Mammary epithelial cell (primary cell): ENCODE data around the gene CCDC92B.

Experiments used
- CTCF ChIP-seq, 2 donors: IDR thresholded peaks in 1 of 2; conservative IDR thresholded peaks in 1 of 2; 2 replicates each; pipeline ENCODE4 v1.5.1; 2011 to 2012; ENCODE audit warnings: inconsistent platforms in 2 of 2, low read length in 2 of 2, mild to moderate bottlenecking in 2 of 2, control low read depth in 1 of 2, low read depth in 1 of 2; ENCODE audit not compliant: insufficient read depth in 1 of 2; ENCODE audit errors: extremely low read depth in 1 of 2
- EZH2 ChIP-seq: IDR thresholded peaks from 2 replicates; pipeline ENCODE4 v1.6.1; 2012; ENCODE audit warnings: low read length, inconsistent platforms, borderline replicate concordance

DNA sequence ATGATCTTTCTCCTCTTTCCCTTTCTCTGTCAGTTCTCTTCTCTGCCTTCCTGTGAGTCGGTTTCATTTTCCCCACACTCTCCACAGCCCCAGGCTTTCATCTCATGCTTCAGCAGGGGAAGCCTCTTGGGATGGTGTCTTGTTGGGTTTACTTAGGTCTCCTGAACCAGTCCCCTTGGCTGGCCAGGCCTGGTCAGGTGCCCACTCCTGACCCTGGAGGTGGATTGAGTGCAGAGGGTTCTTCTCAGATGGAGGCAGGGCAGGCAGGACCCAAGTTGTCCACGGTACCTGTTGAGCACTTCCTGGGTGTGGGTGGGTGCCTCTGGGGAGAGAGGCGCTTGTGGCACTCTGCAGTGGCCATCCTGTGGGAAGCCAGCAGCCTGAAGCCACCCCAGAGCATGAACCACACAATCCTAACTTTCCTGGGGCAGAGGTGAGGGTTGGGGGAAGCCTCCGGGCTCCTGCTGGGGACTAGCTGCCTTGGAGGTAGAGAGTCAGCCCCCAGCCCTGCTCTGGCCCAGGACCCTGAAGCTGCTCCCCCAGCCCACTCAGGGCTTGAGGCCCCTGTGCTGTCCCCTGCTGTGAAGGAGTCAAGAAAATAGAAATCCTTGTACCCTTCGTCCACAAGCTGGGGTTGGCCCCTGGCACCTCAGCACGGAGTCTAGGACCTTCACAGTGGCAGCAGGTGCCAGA, 44.8 kb upstream of the CCDC92B start:
- TF ChIP-seq CTCF (conservative IDR thresholded peaks at IDR 0.05 in 1 of 2, IDR thresholded peaks at IDR 0.05 in 1 of 2; ENCODE audit: extremely low read depth in 1 of 2, insufficient read depth in 1 of 2, low read depth in 1 of 2, low read length in 2 of 2) (no peak), EZH2 (no peak)
